Bronchial epithelial cell (primary cell): ENCODE results near the gene SYCN. TPM values are rescaled to one million over a fixed set of nuclear protein-coding genes. Genes with fewer than 3 reads are reported as not detected.

Experiments used
- DNase-seq: peaks from one replicate; pipeline ENCODE4 v3.0.0-alpha.2; 2010; ENCODE audit warnings: low read depth
- FAIRE-seq: peaks from 2 replicates; lab custom pipeline; 2011; peaks lifted over from hg19 to GRCh38; lab: Jason Lieb, UNC
- H3K27me3 ChIP-seq: 2 replicates; pipeline ENCODE4 v1.5.1; 2011; ENCODE audit warnings: low read length; ENCODE audit not compliant: control insufficient read depth, insufficient read depth
- H3K36me3 ChIP-seq: 2 replicates; pipeline ENCODE4 v1.5.1; 2011; ENCODE audit warnings: low read length; ENCODE audit not compliant: control insufficient read depth, insufficient read depth
- H3K4me3 ChIP-seq: 2 replicates; pipeline ENCODE4 v1.5.1; 2011; ENCODE audit warnings: mild to moderate bottlenecking, low read depth, low read length, control low read depth
- CTCF ChIP-seq: IDR thresholded peaks from 2 replicates; pipeline ENCODE4 v1.5.1; 2011; ENCODE audit warnings: mild to moderate bottlenecking, moderate library complexity, low read length, control low read depth, inconsistent platforms; ENCODE audit not compliant: insufficient read depth, severe bottlenecking
- total RNA-seq: library from RNA; depleted of rRNA; stranded (reverse); fragments of >200 nt; gene quantifications from 2 replicates; pipeline ENCODE4 v1.2.1, GENCODE V29; 2014

SYCN gene
- total RNA-seq, 1 donor from 2014 or later: not detected

- FAIRE-seq (no peak), DNase-seq (no peak)
- TF ChIP-seq CTCF: no peak
- H3K27me3 ChIP-seq: peaks cover 17% of the 10 kb centered on the region
- no peak overlapping the region for H3K4me3 ChIP-seq
- no peaks in the 10 kb centered on the region for H3K36me3 ChIP-seq
Observed at GRCh38 chr19:39207293-39207836, 3.3 kb upstream of the SYCN start.

- DNase-seq (no peak), FAIRE-seq (no peak)
- peaks cover 17% of the 10 kb centered on the region for H3K27me3 ChIP-seq
Observed at GRCh38 chr19:39206122-39206521, 2.1 kb upstream of the SYCN start.

GRCh38 chr19:39205449-39205764 lies 1.3 kb upstream of the SYCN start:
- FAIRE-seq: no peak

More at GRCh38 chr19:39206122-39206521, 2.1 kb upstream of the SYCN start:
- Histone ChIP-seq H3K4me3 (no peak overlapping the region), H3K36me3 (no peaks in the 10 kb centered on the region)
- no peak for TF ChIP-seq CTCF

GRCh38 chr19:39202998-39203355 lies 1.1 kb downstream of the SYCN start:
- DNase-seq: no peak
- no peak for TF ChIP-seq CTCF
- FAIRE-seq: no peak
- Histone ChIP-seq H3K4me3 (no peak overlapping the region), H3K36me3 (no peaks in the 10 kb centered on the region), H3K27me3 (peaks cover 20% of the 10 kb centered on the region)

More at GRCh38 chr19:39205449-39205764, 1.3 kb upstream of the SYCN start:
- TF ChIP-seq CTCF: no peak
- DNase-seq: no peak
- Histone ChIP-seq H3K36me3 (no peaks in the 10 kb centered on the region), H3K27me3 (peaks cover 19% of the 10 kb centered on the region), H3K4me3 (no peak overlapping the region)

GRCh38 chr19:39200803-39201115 lies 3.3 kb downstream of the SYCN start:
- Histone ChIP-seq H3K4me3 (no peak overlapping the region), H3K36me3 (no peaks in the 10 kb centered on the region), H3K27me3 (peaks cover 24% of the 10 kb centered on the region)
- TF ChIP-seq CTCF: no peak
- DNase-seq (no peak), FAIRE-seq (no peak)

- no peak for TF ChIP-seq CTCF
- no peaks in the 10 kb centered on the region for H3K36me3 ChIP-seq
- peaks cover 22% of the 10 kb centered on the region for H3K27me3 ChIP-seq
- H3K4me3 ChIP-seq: no peak overlapping the region
- DNase-seq (no peak), FAIRE-seq (no peak)
Observed at GRCh38 chr19:39200066-39200802, 3.8 kb downstream of the SYCN start.
